ENCODE results near the gene DHRSX.

Gene DHRSX

GRCh38 chrX:2187352-2188115 lies 313.2 kb downstream of the DHRSX start:
- H3K4me3 ChIP-seq (ENCODE audit: low read depth, low read length), result no peak overlapping the region
- DNase-seq (ENCODE audit: low read depth), result no peak
- TF ChIP-seq MYC (IDR thresholded peaks at IDR 0.05; ENCODE audit: low read depth, low read length), result no peak
- TF ChIP-seq POLR2A (IDR thresholded peaks at IDR 0.05; ENCODE audit: extremely low read depth, insufficient read length), result no peak
- TF ChIP-seq MAX (IDR thresholded peaks at IDR 0.05; ENCODE audit: low read depth, low read length), result no peak
- TF ChIP-seq CTCF (IDR thresholded peaks at IDR 0.05; ENCODE audit: low read depth, low read length), result no peak

GRCh38 chrX:2185341-2186082 lies 315.3 kb downstream of the DHRSX start:
- no peak overlapping the region for H3K4me3 ChIP-seq (ENCODE audit: low read depth, low read length)
- TF ChIP-seq CTCF (IDR thresholded peaks at IDR 0.05; ENCODE audit: low read depth, low read length) (no peak), MYC (IDR thresholded peaks at IDR 0.05; ENCODE audit: low read depth, low read length) (no peak), POLR2A (IDR thresholded peaks at IDR 0.05; ENCODE audit: extremely low read depth, insufficient read length) (no peak), MAX (IDR thresholded peaks at IDR 0.05; ENCODE audit: low read depth, low read length) (no peak)
- DNase-seq (ENCODE audit: low read depth), result no peak

GRCh38 chrX:2184089-2184488 lies 316.7 kb downstream of the DHRSX start:
- DNase-seq (ENCODE audit: low read depth), result no peak
- TF ChIP-seq MAX (IDR thresholded peaks at IDR 0.05; ENCODE audit: low read depth, low read length) (no peak), MYC (IDR thresholded peaks at IDR 0.05; ENCODE audit: low read depth, low read length) (no peak), CTCF (IDR thresholded peaks at IDR 0.05; ENCODE audit: low read depth, low read length) (no peak), POLR2A (IDR thresholded peaks at IDR 0.05; ENCODE audit: extremely low read depth, insufficient read length) (no peak)
- H3K4me3 ChIP-seq (ENCODE audit: low read depth, low read length), result no peak overlapping the region

GRCh38 chrX:2183193-2183725 lies 317.5 kb downstream of the DHRSX start:
- no peak overlapping the region for H3K4me3 ChIP-seq (ENCODE audit: low read depth, low read length)
- no peak for DNase-seq (ENCODE audit: low read depth)
- no peak for TF ChIP-seq POLR2A (IDR thresholded peaks at IDR 0.05; ENCODE audit: extremely low read depth, insufficient read length)
- no peak for TF ChIP-seq MYC (IDR thresholded peaks at IDR 0.05; ENCODE audit: low read depth, low read length)
- no peak for TF ChIP-seq MAX (IDR thresholded peaks at IDR 0.05; ENCODE audit: low read depth, low read length)
- TF ChIP-seq CTCF (IDR thresholded peaks at IDR 0.05; ENCODE audit: low read depth, low read length), result no peak

GRCh38 chrX:2177541-2177940 lies 323.2 kb downstream of the DHRSX start:
- no peak for DNase-seq (ENCODE audit: low read depth)
- no peak overlapping the region for H3K4me3 ChIP-seq (ENCODE audit: low read depth, low read length)
- TF ChIP-seq MYC (IDR thresholded peaks at IDR 0.05; ENCODE audit: low read depth, low read length), result no peak
- TF ChIP-seq MAX (IDR thresholded peaks at IDR 0.05; ENCODE audit: low read depth, low read length), result no peak
- no peak for TF ChIP-seq POLR2A (IDR thresholded peaks at IDR 0.05; ENCODE audit: extremely low read depth, insufficient read length)
- no peak for TF ChIP-seq CTCF (IDR thresholded peaks at IDR 0.05; ENCODE audit: low read depth, low read length)

Measured in NB4 (cell line).